Thyroid gland (tissue), 4 donors: ENCODE results near the gene EVC.

ENCODE experiments used
- POLR2A ChIP-seq, 2 donors: fragments of 450-650 bp; IDR thresholded peaks; one replicate each; pipeline ENCODE4 v1.6.1; 2017; ENCODE audit warnings: antibody characterized with exemption in 2 of 2, mild to moderate bottlenecking in 2 of 2, moderate library complexity in 1 of 2
- TF ChIP-seq, protein P1 (sequence below), 6 experiments: fragments of 200-600 bp in 3 of 6; fragments of 450-650 bp in 3 of 6; sonication (generic) in 3 of 6; IDR thresholded peaks; one replicate each; pipeline ENCODE4 v1.5.1; 2016 to 2019; ENCODE audit warnings: antibody characterized with exemption in 6 of 6, mild to moderate bottlenecking in 2 of 6, inconsistent platforms in 1 of 6, moderate library complexity in 1 of 6

DNA sequence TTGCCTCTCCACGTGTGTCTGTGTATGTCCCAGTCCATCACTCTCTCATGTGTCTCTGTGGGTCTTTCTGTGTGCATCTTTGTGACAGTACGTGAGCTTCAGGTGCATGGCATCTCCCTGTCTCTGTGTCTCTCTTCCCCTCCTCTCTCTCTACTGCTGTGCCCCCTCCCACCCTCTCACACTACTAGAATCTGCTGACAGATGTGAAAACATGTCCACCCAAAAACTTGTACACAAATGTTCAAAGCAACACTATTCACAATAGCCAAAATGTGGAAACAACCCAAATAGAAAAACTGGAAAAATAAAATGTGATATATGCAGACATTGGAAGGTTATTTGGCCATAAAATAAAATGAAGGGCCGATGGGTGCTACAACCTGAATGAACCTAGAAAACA, 10.0 kb downstream of the EVC start:
- TF ChIP-seq, protein P1, sequence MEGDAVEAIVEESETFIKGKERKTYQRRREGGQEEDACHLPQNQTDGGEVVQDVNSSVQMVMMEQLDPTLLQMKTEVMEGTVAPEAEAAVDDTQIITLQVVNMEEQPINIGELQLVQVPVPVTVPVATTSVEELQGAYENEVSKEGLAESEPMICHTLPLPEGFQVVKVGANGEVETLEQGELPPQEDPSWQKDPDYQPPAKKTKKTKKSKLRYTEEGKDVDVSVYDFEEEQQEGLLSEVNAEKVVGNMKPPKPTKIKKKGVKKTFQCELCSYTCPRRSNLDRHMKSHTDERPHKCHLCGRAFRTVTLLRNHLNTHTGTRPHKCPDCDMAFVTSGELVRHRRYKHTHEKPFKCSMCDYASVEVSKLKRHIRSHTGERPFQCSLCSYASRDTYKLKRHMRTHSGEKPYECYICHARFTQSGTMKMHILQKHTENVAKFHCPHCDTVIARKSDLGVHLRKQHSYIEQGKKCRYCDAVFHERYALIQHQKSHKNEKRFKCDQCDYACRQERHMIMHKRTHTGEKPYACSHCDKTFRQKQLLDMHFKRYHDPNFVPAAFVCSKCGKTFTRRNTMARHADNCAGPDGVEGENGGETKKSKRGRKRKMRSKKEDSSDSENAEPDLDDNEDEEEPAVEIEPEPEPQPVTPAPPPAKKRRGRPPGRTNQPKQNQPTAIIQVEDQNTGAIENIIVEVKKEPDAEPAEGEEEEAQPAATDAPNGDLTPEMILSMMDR (IDR thresholded peaks at IDR 0.05): no peak
- TF ChIP-seq POLR2A (IDR thresholded peaks at IDR 0.05): no peak
